HG03066 (cell line): ENCODE measurements around the gene MAGT1.
"Not testable (repeated sequence)": the region's sequence is repeated elsewhere in the genome, so short reads cannot be mapped to it uniquely, and the experiment has no call there.

ENCODE experiments used
- ATAC-seq: cut with Tn5 transposase; IDR thresholded peaks from one replicate; pipeline ENCODE4 v1.9.1; 2021; ENCODE audit warnings: low read depth; ENCODE audit not compliant: unreplicated experiment

Gene MAGT1

DNA sequence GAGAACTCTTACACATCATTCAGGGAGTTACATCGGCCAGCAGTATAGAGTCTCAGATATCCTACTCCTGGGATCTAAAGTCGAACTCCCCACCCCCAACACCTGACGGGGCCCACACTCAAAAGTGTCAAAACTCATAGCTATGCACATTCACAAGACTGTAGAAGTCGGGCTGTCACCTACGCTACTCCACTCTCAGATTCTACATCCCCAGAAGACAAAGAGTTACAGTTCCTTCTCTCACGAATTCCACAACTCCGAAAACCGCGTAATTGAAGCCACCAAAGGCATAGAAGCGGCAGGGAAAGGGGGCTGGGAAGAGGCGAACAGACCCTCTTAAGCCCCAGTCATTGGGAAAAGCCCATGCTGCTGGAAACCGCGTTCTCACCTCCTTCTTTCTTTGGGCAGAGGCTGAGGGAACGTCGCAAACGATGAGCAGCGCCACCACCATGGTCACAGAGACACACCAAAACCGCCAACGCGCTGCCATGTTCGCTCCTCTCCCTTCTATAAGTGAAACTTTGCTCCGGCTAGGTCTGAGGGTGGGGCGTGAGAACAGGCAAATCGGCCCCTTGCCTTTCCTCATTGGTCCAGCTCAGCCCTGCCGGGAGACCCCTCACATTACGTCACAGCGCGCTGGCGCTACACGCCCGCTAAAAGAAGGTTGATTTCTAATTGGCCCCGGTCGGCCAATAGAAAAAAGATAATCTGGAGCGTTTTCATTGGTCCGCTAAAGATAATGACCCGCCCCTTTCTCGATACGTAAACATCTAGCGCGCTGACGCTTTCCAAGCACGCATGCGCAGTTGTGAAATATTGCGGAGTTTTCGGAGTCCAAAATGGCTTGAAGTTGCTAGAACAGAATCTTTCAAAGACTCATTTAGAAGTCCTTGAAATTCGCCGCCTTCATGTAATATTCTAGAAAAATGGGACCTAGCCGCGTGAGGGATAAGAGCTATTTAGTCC, at the start of gene MAGT1:
Gene MAGT1, minus strand, starts transcription at position 515 of the 966 bp plus-strand sequence. Its CDS starts 25 bp downstream, at position 490.
- ATAC-seq = peak; percentile 89

GRCh38 chrX:77945031-77945430, 49.8 kb upstream of the MAGT1 start:
- not testable (repeated sequence) for ATAC-seq

DNA sequence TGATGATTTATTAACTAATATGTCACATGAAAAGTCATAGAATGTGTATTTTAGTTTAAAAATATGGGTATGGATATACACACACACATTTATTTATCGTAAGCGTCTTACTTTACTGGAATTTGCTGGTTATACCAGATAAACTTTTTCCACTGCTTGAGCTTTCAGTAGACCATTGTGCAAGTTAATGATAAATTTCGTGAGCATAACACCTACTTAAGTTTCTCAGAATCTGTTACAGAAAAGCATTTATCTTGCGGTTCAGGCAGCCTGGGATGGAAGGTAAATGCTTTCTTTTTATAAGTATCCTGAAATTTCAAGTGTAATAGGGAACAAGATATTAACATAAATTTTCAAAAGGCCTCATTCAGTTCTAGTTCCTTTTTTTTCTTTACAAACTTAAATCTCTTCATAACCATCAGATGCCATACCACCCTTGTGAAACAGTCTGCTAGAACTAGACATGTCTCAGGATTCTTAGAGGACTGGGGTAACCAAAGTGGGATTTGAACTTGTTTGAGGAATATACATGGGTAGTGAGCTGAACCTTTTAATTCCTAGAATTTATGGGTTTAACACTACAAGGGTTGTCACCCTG, 42.9 kb upstream of the MAGT1 start:
- no peak for ATAC-seq

DNA sequence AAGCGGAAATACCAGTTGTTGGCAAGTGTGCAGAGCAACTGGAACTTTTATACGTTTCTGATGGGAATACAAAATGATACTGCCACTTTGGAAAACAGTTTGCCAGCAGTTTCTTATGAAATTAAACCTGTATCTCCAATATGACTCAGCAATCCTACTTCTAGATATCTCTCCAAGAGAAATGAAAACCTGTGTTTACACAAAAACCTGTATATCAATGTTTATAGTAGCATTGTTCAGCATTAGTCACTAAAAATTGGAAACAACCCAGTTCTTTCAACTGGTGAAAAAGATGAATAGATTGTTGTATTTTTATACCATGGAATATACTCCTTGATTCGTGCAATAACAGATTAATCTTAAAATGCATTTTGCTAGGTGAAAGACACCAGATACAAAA, 42.1 kb upstream of the MAGT1 start:
- ATAC-seq = no peak

GRCh38 chrX:77936299-77936698, 41.1 kb upstream of the MAGT1 start:
- no peak for ATAC-seq

DNA sequence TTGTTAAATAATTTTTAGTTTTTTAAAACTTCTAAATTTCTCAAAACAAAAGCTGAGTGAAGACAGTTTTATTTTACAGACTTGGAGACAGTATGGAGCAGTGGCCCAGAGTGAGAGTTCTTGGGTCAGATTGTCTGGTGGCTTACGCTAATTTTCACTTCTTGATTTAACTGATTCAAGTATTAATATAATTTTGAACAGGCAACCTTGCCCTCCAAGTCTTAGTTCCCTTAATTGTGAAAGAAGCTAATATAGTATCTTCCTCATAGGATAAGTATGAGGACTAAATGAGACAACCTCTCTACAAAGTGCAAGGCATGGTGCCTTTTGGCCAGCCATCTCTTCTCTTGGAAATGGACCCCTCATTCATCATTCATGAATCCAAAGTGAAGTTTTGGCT, 40.7 kb upstream of the MAGT1 start:
- ATAC-seq = no peak

DNA sequence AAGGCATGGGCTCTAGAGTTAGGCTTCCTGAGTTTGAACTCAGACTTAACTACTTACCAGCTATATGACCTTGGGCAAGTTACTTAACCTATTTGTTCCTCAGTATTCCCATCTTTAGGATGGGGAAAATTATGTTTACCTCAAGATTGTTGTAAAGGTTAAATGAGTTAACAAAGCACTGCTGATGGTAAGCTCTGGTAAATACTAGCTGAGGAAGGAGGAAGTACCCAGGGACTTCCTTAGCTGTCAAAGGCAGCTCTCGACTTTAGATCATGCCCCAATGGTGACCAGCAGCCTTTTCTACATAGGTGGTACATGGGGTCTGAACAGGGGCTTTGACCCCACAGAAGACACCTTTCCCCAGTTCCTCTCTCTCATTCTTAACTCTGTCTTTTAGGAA, 35.3 kb upstream of the MAGT1 start:
- ATAC-seq = no peak

- ATAC-seq = no peak
These were observed 30.5 kb upstream of the MAGT1 start for GRCh38 chrX:77925764-77926163.

DNA sequence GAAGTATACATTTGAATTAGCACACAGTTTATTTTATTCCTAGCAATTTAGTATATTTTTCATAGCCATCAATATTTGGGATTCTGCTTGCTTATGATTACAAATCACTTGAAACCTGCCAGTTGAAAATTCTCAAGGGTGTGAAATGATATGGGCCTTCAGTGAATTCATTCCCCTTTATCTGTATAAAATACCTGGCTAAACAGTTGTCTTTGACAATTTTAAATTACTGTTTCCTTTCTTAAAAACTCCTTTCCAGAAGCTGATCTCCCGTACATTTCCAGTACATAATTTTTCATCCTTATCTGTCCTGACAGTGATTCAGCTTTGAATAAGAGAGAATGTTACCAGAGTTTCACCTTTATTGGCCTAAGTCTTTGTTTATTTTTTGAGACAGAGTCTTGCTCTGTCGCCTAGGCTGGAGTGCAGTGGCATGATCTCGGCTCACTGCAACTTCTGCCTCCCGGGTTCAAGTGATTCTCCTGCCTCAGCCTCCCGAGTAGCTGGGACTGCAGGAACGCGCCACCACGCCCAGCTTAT, 29.2 kb upstream of the MAGT1 start:
- no peak for ATAC-seq

DNA sequence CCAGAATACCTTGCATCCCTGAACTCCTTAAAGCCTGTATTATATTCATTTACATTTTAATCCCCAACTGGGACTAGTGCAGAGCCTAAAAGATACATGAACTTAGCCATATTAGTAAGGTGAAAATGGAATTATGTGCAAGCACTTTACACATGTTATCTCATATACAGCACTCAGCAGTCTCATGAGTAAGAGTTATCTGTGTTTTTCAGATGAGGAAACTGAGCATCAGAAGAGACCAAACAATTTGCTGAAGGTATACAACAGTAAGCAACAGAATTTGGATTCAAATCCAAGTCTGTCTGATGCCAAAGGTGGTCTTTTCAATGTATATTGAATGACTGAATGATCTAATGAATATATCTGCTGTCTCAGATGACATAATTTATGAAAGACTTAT, 27.6 kb upstream of the MAGT1 start:
- ATAC-seq = no peak

DNA sequence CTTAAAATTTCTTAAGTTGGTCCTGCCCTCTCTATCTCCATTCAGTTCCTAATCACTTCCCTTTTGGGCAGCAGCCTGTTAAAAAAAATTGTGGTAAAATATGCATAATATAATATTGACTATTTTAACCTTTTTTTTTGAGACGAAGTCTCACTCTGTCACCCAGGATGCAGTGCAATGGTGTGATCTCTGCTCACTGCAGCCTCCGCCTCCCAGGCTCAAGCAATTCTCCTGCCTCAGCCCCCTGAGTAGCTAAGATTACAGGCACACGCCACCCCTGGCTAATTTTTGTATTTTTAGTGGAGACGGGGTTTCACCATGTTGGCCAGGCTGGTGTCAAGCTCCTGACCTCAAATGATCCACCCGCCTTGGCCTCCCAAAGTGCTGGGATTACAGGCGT, 24.1 kb upstream of the MAGT1 start:
- ATAC-seq = not testable (repeated sequence)

DNA sequence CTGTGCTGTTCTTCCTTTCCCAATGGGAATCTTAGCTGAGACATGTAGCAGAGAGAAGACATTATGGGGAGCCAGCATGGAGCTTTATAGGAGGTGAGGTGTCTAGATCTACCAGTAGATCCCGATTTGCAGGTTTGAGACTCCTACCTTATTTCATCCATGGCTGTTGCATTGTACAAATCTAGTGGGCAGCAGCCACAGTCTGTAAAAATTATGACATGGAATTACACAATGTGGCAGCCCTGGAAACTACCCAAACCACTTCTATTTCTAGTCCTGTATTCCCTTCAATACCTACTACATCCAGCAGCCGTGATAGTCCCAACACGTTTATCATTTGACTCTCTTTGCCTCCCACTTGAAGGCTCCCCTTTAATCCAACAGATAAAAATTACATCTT, 23.3 kb upstream of the MAGT1 start:
- no peak for ATAC-seq

GRCh38 chrX:77917294-77917933, 22.2 kb upstream of the MAGT1 start:
- no peak for ATAC-seq

- ATAC-seq = peak; percentile 93
These were observed 15.0 kb upstream of the MAGT1 start, which contains the start of gene ATP7A for GRCh38 chrX:77910108-77910840. TSS of gene ATP7A (plus strand) at chrX:77910693. CDS start at chrX:77971642, 60,949 bp downstream.

GRCh38 chrX:77901506-77901905, 6.3 kb upstream of the MAGT1 start:
- ATAC-seq = no peak

DNA sequence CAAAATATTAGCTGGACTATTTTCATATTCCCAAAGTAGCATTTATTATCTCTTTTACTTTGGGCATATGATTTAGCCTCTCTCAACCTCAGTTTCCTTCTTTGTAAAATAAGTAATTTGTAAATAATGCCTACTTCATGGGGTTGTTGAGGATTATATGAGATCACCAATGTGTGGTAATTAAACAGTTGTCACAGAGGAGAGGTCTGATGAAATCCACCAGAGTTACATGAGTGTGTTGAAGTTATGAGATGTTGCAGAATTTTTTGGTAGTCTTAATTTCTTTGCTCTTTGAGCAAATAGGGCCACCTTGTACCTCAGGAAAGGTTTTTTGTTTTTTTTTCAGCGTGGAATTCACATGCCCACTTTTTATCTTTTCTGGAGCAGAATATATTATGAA, 5.5 kb upstream of the MAGT1 start:
- ATAC-seq = no peak

DNA sequence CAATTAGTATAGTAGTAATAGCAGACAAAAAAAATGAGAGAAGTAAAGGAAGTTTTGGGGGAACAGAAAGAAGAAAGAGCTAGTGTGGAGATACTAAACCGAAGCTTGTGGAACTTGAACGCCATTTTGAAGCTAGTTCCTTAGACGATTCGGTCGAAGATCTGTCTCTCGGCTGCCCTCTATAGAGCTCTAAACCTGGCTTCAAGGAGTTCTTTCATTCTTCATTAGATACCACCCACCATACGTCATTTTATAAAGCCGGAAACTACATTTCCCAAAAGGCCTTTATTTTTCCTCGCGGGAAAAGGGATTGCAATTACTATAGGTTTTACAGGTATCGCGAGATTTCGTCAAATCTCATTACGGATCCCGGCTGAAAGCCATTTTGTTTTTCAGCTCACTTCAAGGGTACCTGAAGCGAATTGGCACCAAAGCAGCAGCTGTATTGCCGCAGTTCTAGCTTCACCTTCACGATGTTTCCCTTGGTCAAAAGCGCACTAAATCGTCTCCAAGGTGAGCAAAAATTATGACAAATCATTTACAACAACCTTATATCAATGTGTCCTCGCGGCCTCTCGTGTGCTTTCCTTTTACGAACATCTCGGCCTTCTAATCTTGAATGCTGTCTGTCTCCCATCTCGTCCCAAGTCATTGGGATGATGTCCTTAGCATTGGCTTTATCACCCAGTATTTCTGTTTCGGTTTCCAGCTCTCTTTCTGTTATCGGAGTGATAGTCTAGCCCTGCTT, 4.0 kb upstream of the MAGT1 start, which contains the start of gene COX7B:
Gene COX7B, plus strand, starts transcription at position 388 of the 748 bp plus-strand sequence. Its CDS starts 86 bp downstream, at position 474.
- ATAC-seq = peak; percentile 57

GRCh38 chrX:77893713-77894112, 1.5 kb downstream of the MAGT1 start:
- no peak for ATAC-seq

DNA sequence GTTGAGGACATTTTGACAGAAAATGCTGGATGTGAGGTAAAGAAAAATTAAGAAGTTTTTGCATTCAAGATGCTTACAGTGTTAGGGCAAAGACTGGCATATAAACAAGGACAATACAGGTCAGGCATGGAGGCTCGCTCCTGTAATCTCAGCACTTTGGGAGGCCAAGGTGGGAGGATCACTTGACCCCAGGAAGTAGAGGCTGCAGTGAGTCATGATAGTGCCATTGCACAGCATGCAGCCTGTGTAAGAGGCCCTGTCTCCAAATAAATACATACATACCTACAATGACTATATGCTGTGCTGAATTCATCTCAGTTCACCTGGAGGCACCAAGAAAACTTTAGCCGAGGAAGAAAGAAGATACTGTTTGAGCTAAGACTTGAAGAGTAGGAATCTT, 2.3 kb downstream of the MAGT1 start:
- ATAC-seq = no peak
